HG03025 (cell line): Measurements from ENCODE around the gene TOGARAM1.

ENCODE experiments used
- ATAC-seq: cut with Tn5 transposase; IDR thresholded peaks from one replicate; pipeline ENCODE4 v1.9.1; 2021; ENCODE audit warnings: mild to moderate bottlenecking, moderate library complexity; ENCODE audit not compliant: unreplicated experiment, low FRiP score

The TOGARAM1 gene

GRCh38 chr14:45083976-45084722, 122.2 kb downstream of the TOGARAM1 start, which contains the start of gene PRPF39:
TSS of gene PRPF39 (plus strand) at chr14:45084116. CDS start at chr14:45095240, 11,124 bp downstream.
- ATAC-seq = peak; percentile 98

- ATAC-seq = no peak
Observed at GRCh38 chr14:45084946-45085346, 123.0 kb downstream of the TOGARAM1 start.

DNA sequence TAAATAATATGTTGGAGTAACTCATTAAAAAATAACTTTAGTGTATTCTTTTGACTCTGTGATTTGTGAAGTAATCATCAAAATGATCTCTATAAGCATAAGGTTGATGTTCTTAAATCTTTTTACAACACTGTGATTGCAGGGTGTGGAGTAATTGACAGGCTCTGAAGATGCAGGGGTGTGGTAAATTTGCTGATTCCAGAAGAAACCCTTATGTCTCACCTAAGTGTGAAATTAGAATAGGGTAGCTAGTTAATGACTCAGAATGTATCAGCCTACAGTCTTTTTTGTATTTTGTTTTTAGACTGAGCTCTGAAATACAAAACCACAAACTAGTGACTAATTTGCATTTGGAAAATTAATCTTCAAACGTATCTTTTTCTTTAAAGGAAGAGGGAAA, 127.8 kb downstream of the TOGARAM1 start:
- ATAC-seq = no peak

DNA sequence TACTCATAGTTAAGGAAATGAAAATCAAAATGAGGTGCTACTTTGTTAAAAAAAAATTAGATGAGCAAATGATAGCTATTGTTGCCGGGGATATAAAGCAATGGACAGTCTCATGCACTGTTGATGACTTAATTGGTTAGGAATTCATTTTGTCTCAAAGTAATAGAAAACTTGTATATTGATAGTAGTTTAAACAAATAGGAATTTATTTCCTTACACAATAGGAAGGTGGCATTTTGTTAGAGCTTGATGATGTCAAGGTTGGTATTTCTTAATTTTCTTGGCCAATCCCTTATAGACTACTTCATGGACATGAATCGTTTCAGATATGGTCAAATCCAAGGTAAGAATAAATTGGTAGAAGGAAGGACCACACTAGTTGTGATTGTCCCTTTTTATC, 129.7 kb downstream of the TOGARAM1 start:
- ATAC-seq = no peak

GRCh38 chr14:45094275-45094674, 132.3 kb downstream of the TOGARAM1 start:
- no peak for ATAC-seq

- no peak for ATAC-seq
Observed at GRCh38 chr14:45095143-45095542, 133.2 kb downstream of the TOGARAM1 start.

- ATAC-seq = no peak
Observed at GRCh38 chr14:45096218-45096617, 134.2 kb downstream of the TOGARAM1 start.

DNA sequence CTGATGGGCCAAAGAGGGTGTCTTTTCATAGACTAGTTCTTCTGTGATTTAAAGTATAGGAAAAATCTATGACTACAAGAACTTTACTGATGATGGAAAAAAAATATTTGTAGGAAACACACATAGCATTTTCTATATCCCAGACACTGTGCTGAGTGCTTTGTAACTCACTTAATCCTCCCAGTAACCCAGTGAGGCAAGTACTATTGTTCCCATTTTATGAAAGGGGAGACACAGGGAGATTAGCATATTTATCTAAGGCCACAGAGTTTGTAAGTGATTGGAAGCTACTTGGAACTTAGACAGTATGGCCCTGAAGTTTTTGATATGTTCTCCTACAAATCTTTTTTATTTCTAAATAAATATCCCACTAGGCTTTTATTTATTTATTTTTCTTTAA, 141.8 kb downstream of the TOGARAM1 start:
- no peak for ATAC-seq

- ATAC-seq = no peak
Observed at GRCh38 chr14:45104561-45104960, 142.6 kb downstream of the TOGARAM1 start.

DNA sequence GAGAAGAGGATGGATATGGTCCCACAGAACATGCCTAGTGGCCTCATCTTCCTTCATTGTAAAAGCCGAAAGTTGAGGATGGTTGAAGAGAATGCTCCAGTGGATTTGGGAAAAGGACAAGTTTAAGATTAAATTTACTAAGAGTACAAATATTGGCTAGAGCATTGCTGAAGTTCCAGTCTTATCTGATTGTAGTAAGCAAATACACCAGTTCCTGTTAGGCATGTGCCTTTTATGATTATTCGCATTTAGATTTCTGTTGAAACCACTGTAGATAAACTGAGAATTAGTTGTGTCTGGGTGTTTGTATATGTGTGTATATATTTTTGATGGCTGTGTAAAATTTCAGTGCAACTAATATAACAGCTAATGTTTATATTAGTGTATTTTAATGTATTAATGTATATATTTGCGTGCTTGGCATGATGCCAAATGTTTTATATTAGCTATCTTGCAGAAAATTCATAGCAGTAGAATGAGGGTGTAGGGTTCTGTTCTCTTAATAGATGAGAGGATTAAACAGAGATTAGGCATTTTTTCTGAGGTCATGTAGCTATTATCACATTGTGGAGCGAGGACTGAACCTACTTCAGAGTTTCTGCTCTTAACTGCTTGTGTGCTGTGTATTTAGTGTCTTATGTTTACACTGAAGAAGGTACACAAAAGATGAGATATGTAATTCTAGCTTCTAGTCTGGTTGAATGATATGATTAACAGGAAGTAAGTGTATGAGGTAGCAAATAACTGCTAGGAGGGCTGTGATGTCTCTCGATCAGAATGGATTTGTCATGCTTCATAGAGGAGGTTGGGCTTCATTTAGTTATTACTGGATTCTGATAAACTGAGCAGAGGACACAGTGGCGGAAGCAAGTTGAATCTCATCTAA, 151.1 kb downstream of the TOGARAM1 start:
- no peak for ATAC-seq

- no peak for ATAC-seq
Observed at GRCh38 chr14:45114327-45114726, 152.3 kb downstream of the TOGARAM1 start.

DNA sequence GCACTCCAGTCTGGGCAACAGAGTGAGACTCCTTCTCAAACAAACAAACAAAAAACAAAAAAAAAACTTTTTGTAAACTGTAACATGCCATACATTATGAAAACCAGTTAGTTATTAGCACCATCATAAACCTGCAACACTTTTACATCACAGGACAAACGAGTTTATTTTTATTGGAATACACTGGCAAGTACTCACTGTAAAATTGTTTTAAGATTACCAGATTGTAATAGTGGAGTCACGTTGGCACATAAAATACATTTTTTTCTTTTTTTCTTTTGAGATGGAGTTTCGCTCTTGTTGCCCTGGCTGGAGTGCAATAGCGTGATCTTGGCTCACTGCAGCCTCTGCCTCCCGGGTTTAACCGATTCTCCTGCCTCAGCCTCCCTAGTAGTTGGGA, 156.6 kb downstream of the TOGARAM1 start:
- no peak for ATAC-seq

DNA sequence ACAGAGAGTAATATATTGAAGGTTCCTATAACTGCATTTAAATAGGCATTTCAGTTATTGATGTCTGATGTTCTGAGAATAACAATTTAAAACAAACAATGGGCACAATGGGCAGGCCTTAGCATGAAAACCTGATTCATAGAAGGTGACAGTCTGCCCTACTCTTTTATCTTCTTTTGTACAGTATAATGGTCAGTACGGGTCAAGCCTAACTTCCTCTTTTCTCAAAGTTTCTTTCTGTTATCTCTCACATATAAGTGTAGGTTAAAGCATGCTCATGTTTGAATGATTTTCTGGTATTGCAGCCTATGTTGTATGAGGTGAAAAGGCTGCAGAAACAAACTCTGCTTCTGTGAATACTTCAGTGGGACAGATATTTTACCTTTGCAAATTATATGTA, 158.1 kb downstream of the TOGARAM1 start:
- ATAC-seq = no peak

DNA sequence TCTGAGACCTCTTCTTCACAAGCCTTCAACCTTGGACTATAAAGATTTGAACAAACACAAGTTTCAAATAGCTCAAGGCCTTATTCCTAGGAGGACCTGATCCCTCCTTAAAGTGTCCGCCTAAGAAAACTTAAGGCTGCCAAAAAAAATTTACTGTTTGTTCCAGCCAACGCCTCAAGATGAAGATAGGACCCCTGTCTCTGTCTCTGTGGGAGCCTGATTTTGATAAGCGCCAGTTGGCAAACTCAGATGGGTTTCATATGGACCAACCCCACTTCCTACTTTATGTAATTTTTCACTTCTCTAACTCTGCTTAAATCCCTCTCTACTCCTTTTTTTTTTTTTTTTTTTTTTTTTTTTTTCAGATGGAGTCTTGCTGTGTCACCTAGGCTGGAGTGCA, 161.3 kb downstream of the TOGARAM1 start:
- no peak for ATAC-seq
